GM19351 (cell line): ENCODE results near the gene CGN.
"Not testable (repeated sequence)": the region's sequence is repeated elsewhere in the genome, so short reads cannot be mapped to it uniquely, and the experiment has no call there.

ENCODE experiments used
- ATAC-seq: cut with Tn5 transposase; IDR thresholded peaks from one replicate; pipeline ENCODE4 v1.9.1; 2021; ENCODE audit warnings: mild to moderate bottlenecking, moderate library complexity; ENCODE audit not compliant: unreplicated experiment

Gene CGN

DNA sequence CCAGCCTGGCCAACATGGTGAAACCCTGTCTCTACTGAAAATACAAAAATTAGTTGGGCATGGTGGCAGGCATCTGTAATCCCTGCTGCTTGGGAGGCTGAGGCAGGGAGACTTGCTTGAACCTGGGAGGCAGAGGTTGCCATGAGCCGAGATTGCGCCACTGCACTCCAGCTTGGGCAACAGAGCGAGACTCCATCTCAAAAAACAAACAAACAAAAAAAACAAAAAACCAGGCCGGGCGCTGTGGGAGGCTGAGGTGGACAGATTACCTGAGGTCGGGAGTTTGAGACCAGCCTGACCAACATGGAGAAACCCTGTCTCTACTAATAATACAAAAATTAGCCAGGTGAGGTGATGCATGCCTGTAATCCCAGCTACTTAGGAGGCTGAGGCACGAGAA is 11.2 kb downstream of the CGN start:
- not testable (repeated sequence) for ATAC-seq

DNA sequence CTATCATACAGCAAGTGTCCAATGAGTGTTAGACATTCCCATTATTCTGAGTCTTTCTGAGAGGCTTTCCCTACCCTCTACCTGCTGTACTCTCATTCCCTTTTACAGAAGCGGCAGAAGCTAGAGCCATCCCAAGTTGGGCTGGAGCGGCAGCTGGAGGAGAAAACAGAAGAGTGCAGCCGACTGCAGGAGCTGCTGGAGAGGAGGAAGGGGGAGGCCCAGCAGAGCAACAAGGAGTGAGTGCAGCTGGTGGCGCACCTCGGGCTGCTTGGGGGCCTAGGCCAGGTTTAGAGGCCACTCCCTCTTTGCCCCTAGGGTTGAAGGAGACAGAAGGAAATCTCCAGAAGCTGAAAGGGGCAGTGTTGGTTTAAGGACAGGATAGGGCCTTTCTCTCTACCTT is 12.1 kb downstream of the CGN start:
- ATAC-seq, result no peak

DNA sequence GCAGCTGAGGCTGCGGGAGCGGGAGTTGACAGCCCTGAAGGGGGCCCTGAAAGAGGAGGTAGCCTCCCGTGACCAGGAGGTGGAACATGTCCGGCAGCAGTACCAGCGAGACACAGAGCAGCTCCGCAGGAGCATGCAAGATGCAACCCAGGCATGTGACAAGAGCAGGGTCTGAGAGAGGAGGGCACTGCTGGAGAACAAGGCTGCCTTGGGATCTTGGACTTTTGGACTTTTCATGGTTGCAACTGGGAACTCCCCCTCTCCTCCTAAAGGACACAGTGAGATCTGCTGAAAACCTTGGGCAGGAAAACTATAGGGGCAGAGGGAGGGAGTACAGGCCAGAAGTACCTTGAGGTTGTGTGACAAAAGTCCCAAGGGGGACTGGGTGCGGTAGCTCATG is 13.5 kb downstream of the CGN start:
- no peak for ATAC-seq

DNA sequence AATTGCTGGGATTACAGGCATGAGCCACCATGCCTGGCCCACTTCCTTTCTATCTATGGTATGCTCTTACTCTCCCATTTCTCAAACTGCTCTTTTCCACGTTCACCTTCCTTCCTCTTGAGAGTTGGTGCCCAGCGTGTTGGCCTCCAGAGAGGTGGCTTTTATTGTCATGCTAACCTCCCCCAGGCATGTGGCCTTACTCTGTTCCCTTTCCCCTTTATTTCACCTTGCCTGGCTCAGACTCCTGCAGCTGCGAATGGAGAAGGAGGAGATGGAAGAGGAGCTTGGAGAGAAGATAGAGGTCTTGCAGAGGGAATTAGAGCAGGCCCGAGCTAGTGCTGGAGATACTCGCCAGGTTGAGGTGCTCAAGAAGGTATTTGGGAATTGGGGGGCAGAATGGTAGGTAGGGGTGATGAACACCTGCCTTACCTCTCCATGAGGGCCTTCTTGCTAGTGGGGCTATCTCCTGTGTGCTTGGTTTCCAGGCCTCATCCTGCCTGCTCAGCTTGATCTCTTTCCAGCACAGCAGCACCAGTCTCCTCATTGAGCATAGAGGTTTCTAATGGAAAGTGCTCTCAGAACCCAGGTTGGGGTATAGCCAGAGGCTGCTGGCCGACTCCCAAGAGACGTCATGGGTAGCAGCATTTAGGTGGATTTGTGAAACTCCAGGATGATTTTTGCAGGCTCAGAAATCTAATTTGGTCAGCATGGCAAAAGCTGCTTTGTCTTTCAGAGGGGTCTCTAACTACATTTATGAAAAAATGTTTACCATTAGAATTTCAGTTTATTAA is 15.7 kb downstream of the CGN start:
- no peak for ATAC-seq

GRCh38 chr1:151529211-151529702 is 18.1 kb downstream of the CGN start:
- no peak for ATAC-seq

DNA sequence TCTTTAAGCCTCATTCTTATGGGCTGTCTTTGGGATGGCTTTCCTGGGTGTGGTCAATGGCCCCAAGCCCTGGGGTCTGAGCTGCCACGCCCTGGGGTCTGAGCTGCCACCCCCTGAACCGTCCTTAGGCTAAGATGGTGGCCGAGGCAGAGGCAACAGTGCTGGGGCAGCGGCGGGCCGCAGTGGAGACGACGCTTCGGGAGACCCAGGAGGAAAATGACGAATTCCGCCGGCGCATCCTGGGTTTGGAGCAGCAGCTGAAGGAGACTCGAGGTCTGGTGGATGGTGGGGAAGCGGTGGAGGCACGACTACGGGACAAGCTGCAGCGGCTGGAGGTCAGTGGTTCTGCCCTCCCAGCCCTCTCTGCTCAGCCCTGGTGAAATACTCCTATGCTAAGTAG is 18.6 kb downstream of the CGN start:
- no peak for ATAC-seq

- ATAC-seq, result no peak
Measured at GRCh38 chr1:151530461-151530860, 19.3 kb downstream of the CGN start.

DNA sequence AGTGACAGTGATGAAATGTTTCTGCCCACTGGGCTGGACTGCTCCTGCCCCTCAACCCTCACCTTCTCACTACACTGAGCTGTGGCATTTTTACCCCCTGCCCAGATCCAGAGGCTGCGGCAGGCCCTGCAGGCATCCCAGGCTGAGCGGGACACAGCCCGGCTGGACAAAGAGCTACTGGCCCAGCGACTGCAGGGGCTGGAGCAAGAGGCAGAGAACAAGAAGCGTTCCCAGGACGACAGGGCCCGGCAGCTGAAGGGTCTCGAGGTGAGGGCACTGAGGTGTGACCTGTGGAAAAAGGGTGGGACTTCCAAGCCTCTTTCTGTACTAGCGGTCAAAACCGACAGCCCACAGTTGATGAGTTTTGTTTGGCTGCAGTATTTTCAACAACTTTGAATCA is 22.7 kb downstream of the CGN start:
- no peak for ATAC-seq

GRCh38 chr1:151534662-151535278 is 23.6 kb downstream of the CGN start:
- ATAC-seq, result no peak

- no peak for ATAC-seq
Measured at GRCh38 chr1:151535326-151536271, 24.4 kb downstream of the CGN start.

GRCh38 chr1:151536499-151536898 is 25.3 kb downstream of the CGN start:
- ATAC-seq, result no peak

GRCh38 chr1:151537112-151537511 is 25.9 kb downstream of the CGN start:
- no peak for ATAC-seq

- ATAC-seq, result peak; percentile 62
Measured at GRCh38 chr1:151539321-151540020, 28.3 kb downstream of the CGN start.

DNA sequence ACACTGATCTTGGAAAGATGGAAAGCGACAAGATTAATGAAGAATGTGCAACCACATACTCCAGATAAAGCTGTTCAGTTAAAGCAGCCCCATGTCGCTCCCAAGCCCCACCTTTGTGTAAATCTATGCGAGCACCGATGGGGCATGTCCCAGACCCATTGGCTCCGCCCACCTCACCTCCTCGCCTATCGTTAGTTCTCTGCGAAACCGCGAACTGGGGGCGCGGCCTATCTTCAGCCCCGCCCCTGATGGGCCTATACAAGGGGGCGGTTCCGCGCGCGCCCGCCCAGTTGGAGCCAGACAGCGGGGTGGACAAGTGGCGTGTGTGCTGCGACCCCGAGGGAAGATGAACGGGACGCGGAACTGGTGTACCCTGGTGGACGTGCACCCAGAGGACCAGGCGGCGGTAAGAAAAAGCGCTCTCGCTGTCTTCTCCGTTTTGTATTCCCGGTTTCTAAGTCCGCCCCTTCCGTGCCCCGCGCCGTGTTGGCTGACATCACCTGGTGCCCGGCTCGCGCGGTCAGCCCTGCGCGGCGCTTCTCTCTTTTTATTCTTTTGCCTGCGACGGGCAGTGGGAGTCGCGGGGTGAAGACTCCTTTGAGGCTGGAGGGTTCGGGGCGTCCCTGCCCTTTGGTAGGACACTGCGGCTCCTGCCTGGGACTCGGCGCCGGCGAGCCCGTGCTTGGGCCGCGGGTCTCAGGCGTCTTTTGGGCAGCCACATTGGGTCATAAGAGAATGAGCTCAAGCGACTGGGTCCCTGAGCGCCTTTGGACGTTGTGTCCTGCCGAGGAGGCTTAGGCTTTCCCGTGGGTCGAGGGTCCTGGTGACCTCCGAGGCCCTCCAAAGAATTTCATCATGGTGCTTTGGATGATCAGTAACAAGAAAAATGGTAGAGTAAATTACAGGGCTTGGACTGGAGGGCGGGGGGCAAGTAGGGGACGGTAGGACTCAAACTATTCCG is 29.1 kb downstream of the CGN start, which contains the start of gene TUFT1:
TSS of gene TUFT1 (plus strand) at position 289 of the 961 bp plus-strand sequence. CDS start at position 347, 58 bp downstream.
- peak; percentile 95 for ATAC-seq

GRCh38 chr1:151540982-151541377 is 29.8 kb downstream of the CGN start:
- ATAC-seq, result no peak

DNA sequence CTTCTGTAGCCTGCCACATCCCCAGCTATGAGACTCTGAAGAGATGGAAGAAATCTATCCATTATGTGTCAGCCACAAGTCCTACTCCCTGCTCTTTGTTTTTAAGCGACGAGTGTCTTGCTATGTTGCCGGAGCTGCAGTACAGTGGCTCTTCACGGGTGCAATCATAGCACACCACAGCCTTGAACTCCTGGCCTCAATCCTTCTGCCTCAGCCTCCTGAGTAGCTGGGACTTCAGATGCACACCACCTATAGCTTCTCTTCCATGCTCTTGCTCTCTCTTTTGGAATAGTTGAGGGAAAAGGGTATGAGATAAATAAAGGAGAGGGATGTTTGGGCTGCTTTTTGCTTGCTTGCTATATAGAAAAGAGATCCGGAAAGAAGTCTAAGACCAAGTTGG is 30.6 kb downstream of the CGN start:
- no peak for ATAC-seq

GRCh38 chr1:151542710-151543129 is 31.5 kb downstream of the CGN start:
- no peak for ATAC-seq

DNA sequence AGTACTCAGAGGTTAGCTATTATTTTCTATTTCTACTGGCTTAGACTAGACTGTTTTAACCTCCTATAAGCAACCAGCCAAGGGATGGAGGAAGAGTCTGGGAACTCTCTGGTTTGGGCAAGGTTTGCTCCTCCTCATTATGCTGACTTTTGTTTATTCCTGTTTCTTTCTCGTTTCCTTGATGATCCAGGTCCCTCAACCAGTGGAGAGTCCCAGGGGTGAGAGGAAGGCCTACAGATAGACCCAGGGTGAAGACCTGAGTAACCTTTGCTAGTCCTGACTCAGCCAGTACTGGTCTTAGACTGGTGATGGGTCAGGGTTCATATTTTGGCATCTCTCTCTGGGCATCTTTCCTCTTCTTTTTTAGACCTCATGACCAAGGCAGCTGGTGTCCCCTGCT is 34.4 kb downstream of the CGN start:
- no peak for ATAC-seq
